Measurements from ENCODE around the gene BAIAP3. TPM values are rescaled to one million over a fixed set of nuclear protein-coding genes. Genes with fewer than 3 reads are reported as not detected.

Gene BAIAP3
- total and polyA plus RNA-seq, 2 of the 4 experiments (the other 2 are of a cell fraction) = 0.36 to 0.65 TPM

- Histone ChIP-seq H3K9me3 (ENCODE audit: control insufficient read depth, insufficient read depth, low read length) (no peaks in the 10 kb centered on the region), H2BK15ac (ENCODE audit: low read depth, low read length) (no peak overlapping the region), H3K23ac (ENCODE audit: low read depth, low read length) (peak overlapping the region; percentile 74; the same call in 1 of the 2 replicates), H2BK5ac (ENCODE audit: low read depth, low read length, poor library complexity, severe bottlenecking) (peak overlapping the region; percentile 97), H2AFZ (replicated peaks; ENCODE audit: low read length, poor library complexity) (peak overlapping the region; percentile 92), H3K56ac (ENCODE audit: extremely low read depth, insufficient read depth, low read length) (no peak overlapping the region; the same call in 1 of the 2 replicates), H3K36me3 (ENCODE audit: control insufficient read depth, insufficient read depth, low read length) (peaks cover 21% of the 10 kb centered on the region), H4K8ac (ENCODE audit: low read depth in 2 of 2, low read length in 2 of 2) (peak overlapping the region; percentile 57 to 87), H3K27ac (ENCODE audit: insufficient read depth, low read length) (peak overlapping the region; percentile 87), H3K27me3 (ENCODE audit: control insufficient read depth, insufficient read depth, low read length) (no peaks in the 10 kb centered on the region), H3K9me1 (ENCODE audit: insufficient read depth, low read length) (0 out of 2 replicates have a peak, but pooled peaks cover 6% of the 10 kb centered on the region), H3K4me2 (ENCODE audit: low read depth, low read length) (peak overlapping the region; percentile 87), H2AK5ac (ENCODE audit: low read depth, low read length) (peak overlapping the region; percentile 80), H4K91ac (ENCODE audit: insufficient read depth, low read depth, low read length) (peak overlapping the region; percentile 67; the same call in 1 of the 2 replicates), H3K4me3 (ENCODE audit: insufficient read depth, low read depth, low read length) (peak overlapping the region; percentile 55), H4K20me1 (ENCODE audit: insufficient read depth, low read length) (no peaks in the 10 kb centered on the region; the same call in 1 of the 2 replicates), H4K5ac (ENCODE audit: low read depth, low read length) (no peak overlapping the region), H3K18ac (ENCODE audit: low read depth, low read length) (no peak overlapping the region), H2BK120ac (ENCODE audit: low read depth, low read length) (peak overlapping the region; percentile 64; the same call in 1 of the 2 replicates), H3K4ac (ENCODE audit: low read depth, low read length) (peak overlapping the region; percentile 81), H3K4me1 (ENCODE audit: control insufficient read depth, insufficient read depth, low read length) (peaks cover 11% of the 10 kb centered on the region), H2BK20ac (ENCODE audit: low read depth, low read length) (no peak overlapping the region), H3K14ac (replicated peaks; ENCODE audit: low read depth, low read length) (peak overlapping the region; percentile 70; the same call in 1 of the 2 replicates), H2AK9ac (replicated peaks; ENCODE audit: low read depth, low read length, poor library complexity) (peak overlapping the region; percentile 96), H3K9ac (ENCODE audit: low read depth, low read length) (peak overlapping the region; percentile 73), H3K79me1 (ENCODE audit: low read depth in 1 of 2, low read length in 2 of 2) (peaks cover 9 to 30% of the 10 kb centered on the region in 2 experiments)
- ATAC-seq (ENCODE audit: low read depth) = peak; percentile 87
- CTCF ChIA-PET = no interaction called here
- dilution Hi-C loops (cut with HindIII; ENCODE audit: low sequenced_read_pairs, unreplicated experiment) = no loop called here
- POLR2A ChIA-PET (ENCODE audit: unreplicated experiment) = interaction anchor here (0.6 kb wide), 1 partner anchor 64 kb away, joined by 7 read pairs; no protein-coding TSS in a partner anchor
- no TSS peak for BruUV-seq (replicated peaks)
- intact Hi-C loops (cut with micrococcal nuclease) = no loop called here
- in situ Hi-C loops (cut with MboI; ENCODE audit: low sequenced_read_pairs) = no loop called here
- DNase-seq = peak; percentile 49
- TF ChIP-seq BHLHE40 (IDR thresholded peaks at IDR 0.05; ENCODE audit: low read depth, low read length) (peak; percentile 49), POLR2A (IDR thresholded peaks at IDR 0.05; ENCODE audit: low read depth, low read length) (peak; percentile 84), NFE2L2 (IDR thresholded peaks at IDR 0.05; ENCODE audit: low read depth, low read length) (peak; percentile 75), MAZ (IDR thresholded peaks at IDR 0.05; ENCODE audit: borderline replicate concordance, low read depth, low read length) (no peak; the same call in 1 of the 2 replicates), MAFK (IDR thresholded peaks at IDR 0.05; ENCODE audit: low read depth, low read length) (peak; percentile 35; the same call in 1 of the 2 replicates), MXI1 (IDR thresholded peaks at IDR 0.05; ENCODE audit: borderline replicate concordance, low read depth, low read length) (peak; percentile 81), USF2 (IDR thresholded peaks at IDR 0.05; ENCODE audit: low read depth, low read length) (no peak; the same call in 1 of the 2 replicates), ELK1 (IDR thresholded peaks at IDR 0.05; ENCODE audit: borderline replicate concordance, low read depth, low read length) (no peak)
- WGBS, 2 experiments (ENCODE audit: extremely low coverage in 2 of 2, insufficient read length in 1 of 2) = 4% methylated on average over 33 of the region's 95 CpGs; no CpG with 5 or more reads in 1 of the 2 experiments
Observed at GRCh38 chr16:1379304-1380076, 46.0 kb downstream of the BAIAP3 start.

Data from IMR-90 (cell line).